CD14-positive monocyte (primary cell): ENCODE data around the gene UQCRFS1. TPM values are rescaled to one million over a fixed set of nuclear protein-coding genes. Genes with fewer than 3 reads are reported as not detected.

Experiments
- DNase-seq, 3 donors: peaks; one replicate each; pipeline ENCODE4 v3.0.0-alpha.2; 2011 to 2022
- H2AFZ ChIP-seq: 2 replicates; pipeline ENCODE4 v1.6.0; 2012; ENCODE audit warnings: mild to moderate bottlenecking, low read depth, low read length, inconsistent platforms; ENCODE audit not compliant: insufficient read depth, poor library complexity, severe bottlenecking
- H3K27ac ChIP-seq, 2 donors: 1 replicate in 1 of 2; 2 replicates in 1 of 2; pipeline ENCODE4 v1.5.1; 2012 to 2013; ENCODE audit warnings: low read length in 2 of 2, control low read depth in 1 of 2, inconsistent platforms in 1 of 2, low read depth in 1 of 2, mild to moderate bottlenecking in 1 of 2
- H3K27me3 ChIP-seq, 2 donors: one replicate each; pipeline versions ENCODE4 v1.6.0 to v1.6.1; 2011 to 2013; ENCODE audit warnings: low read length in 2 of 2; ENCODE audit not compliant: control insufficient read depth in 2 of 2, insufficient read depth in 2 of 2
- H3K36me3 ChIP-seq, 2 donors: replicated peaks in 1 of 2; 1 replicate in 1 of 2; 2 replicates in 1 of 2; pipeline versions ENCODE4 v1.5.1 to v1.6.1; 2012 to 2013; ENCODE audit warnings: low read length in 2 of 2, control low read depth in 1 of 2, inconsistent platforms in 1 of 2, mild to moderate bottlenecking in 1 of 2; ENCODE audit not compliant: insufficient read depth in 2 of 2, control insufficient read depth in 1 of 2
- H3K4me1 ChIP-seq, 2 donors: 1 replicate in 1 of 2; 2 replicates in 1 of 2; pipeline versions ENCODE4 v1.5.1 to v1.6.1; 2012 to 2013; ENCODE audit warnings: low read length in 2 of 2, control low read depth in 1 of 2, inconsistent platforms in 1 of 2, mild to moderate bottlenecking in 1 of 2, moderate library complexity in 1 of 2; ENCODE audit not compliant: insufficient read depth in 2 of 2, control insufficient read depth in 1 of 2
- H3K4me2 ChIP-seq: replicated peaks from 2 replicates; pipeline ENCODE3; 2012; ENCODE audit warnings: low read length, moderate library complexity, mild to moderate bottlenecking; ENCODE audit not compliant: poor library complexity, severe bottlenecking; ENCODE audit errors: extremely low read depth
- H3K4me3 ChIP-seq, 3 experiments: fragments of 200-600 bp in 1 of 3; sonication (generic) in 1 of 3; replicated peaks in 1 of 3; 1 replicate in 2 of 3; 2 replicates in 1 of 3; pipeline ENCODE4 v1.5.1; 2011 to 2013; ENCODE audit warnings: low read length in 3 of 3, mild to moderate bottlenecking in 3 of 3, control low read depth in 2 of 3, low read depth in 2 of 3, inconsistent platforms in 1 of 3, moderate library complexity in 1 of 3
- H3K79me2 ChIP-seq: 2 replicates; pipeline ENCODE4 v1.6.0; 2012; ENCODE audit warnings: mild to moderate bottlenecking, control low read depth, inconsistent platforms, low read length, moderate library complexity; ENCODE audit not compliant: insufficient read depth
- H3K9ac ChIP-seq: 2 replicates; pipeline ENCODE4 v1.6.0; 2017; ENCODE audit warnings: low read length, mild to moderate bottlenecking; ENCODE audit not compliant: insufficient read depth, poor library complexity, severe bottlenecking
- H3K9me3 ChIP-seq, 2 donors: replicated peaks in 1 of 2; 1 replicate in 1 of 2; 2 replicates in 1 of 2; pipeline versions ENCODE4 v1.5.1 to v1.6.1; 2012 to 2013; ENCODE audit warnings: low read length in 2 of 2, control low read depth in 1 of 2; ENCODE audit not compliant: control insufficient read depth in 1 of 2, insufficient read depth in 1 of 2
- H4K20me1 ChIP-seq: 2 replicates; pipeline ENCODE4 v1.6.0; 2012; ENCODE audit warnings: mild to moderate bottlenecking, low read length, control low read depth, moderate library complexity; ENCODE audit not compliant: insufficient read depth
- H3K27ac Mint-ChIP-seq, 7 donors: one replicate each; pipeline ENCODE4 v1.8.0; 2020; ENCODE audit warnings: mild to moderate bottlenecking in 7 of 7, mixed read lengths in 7 of 7, moderate library complexity in 6 of 7, inconsistent platforms in 2 of 7
- H3K27me3 Mint-ChIP-seq, 3 donors: one replicate each; pipeline ENCODE4 v1.8.0; 2021 to 2022; ENCODE audit warnings: low read depth in 3 of 3, mild to moderate bottlenecking in 3 of 3, mixed read lengths in 3 of 3, moderate library complexity in 3 of 3, inconsistent platforms in 1 of 3
- H3K36me3 Mint-ChIP-seq, 2 donors: one replicate each; pipeline ENCODE4 v1.8.0; 2020; ENCODE audit warnings: mixed read lengths in 2 of 2, inconsistent platforms in 1 of 2, mild to moderate bottlenecking in 1 of 2
- H3K4me1 Mint-ChIP-seq: one replicate; pipeline ENCODE4 v1.8.0; 2020; ENCODE audit warnings: mild to moderate bottlenecking, mixed read lengths
- H3K4me3 Mint-ChIP-seq, 2 donors: one replicate each; pipeline ENCODE4 v1.8.0; 2020; ENCODE audit warnings: mild to moderate bottlenecking in 2 of 2, mixed read lengths in 2 of 2, moderate library complexity in 1 of 2
- H3K9me3 Mint-ChIP-seq, 7 donors: one replicate each; pipeline ENCODE4 v1.8.0; 2020 to 2022; ENCODE audit warnings: mixed read lengths in 7 of 7, mild to moderate bottlenecking in 6 of 7, moderate library complexity in 6 of 7, inconsistent platforms in 2 of 7
- WGBS: methylation state at CpG from one replicate; pipeline ENCODE4 v1.1.5; 2013; ENCODE audit warnings: missing lambda C conversion rate; ENCODE audit not compliant: insufficient coverage; 5-methylcytosine and 5-hydroxymethylcytosine counted together
- intact Hi-C, 2 donors: fragments of 100-400 bp; cut with micrococcal nuclease; formaldehyde crosslinking; loops; one replicate each; pipeline versions ENCODE4 v1.15.0 to v1.15.1; 2023
- polyA plus RNA-seq, 3 donors: library from polyadenylated mRNA; depleted of rRNA in 1 of 3; unstranded in 2 of 3; stranded (reverse) in 1 of 3; fragments of 300-500 nt in 2 of 3; fragments of >200 nt in 1 of 3; fragmentation: Illumina TruSeq in 2 of 3; gene quantifications; 1 replicate in 2 of 3; 2 replicates in 1 of 3; pipeline ENCODE4 v1.2.3, GENCODE V29; 2012 to 2021
- TF ChIP-seq, protein P1 (sequence below): fragments of 200-600 bp; IDR thresholded peaks from one replicate; pipeline ENCODE4 v1.8.0; 2022; ENCODE audit warnings: antibody characterized with exemption, mild to moderate bottlenecking

UQCRFS1 gene
- polyA plus RNA-seq, 3 donors: 26.2 to 108 (median 108) TPM

DNA sequence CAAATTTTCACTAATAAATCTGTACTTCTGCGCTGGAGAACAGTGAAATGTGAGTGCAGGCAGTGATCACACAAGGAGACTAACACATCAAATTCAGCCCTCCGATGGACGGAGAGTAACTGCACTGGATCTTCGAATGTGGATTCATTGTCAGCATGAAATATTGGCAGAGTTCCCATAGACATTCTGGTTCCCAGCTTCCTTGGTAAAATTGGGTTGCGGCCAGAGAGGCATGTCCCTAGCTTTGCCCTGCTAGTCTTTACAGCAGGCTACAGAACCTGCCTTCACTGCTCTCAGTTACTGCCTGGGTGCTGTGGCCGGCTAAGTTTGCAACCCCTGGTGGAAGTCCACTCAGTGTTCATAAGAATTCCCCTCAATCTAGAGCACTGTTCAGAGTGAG lies 32.3 kb upstream of the UQCRFS1 start:
- Histone ChIP-seq H4K20me1 (no peaks in the 10 kb centered on the region), H3K27me3 (no peaks in the 10 kb centered on the region), H3K27ac (no peak overlapping the region), H3K4me2 (no peak overlapping the region), H3K36me3 (no peaks in the 10 kb centered on the region), H3K9me3 (no peaks in the 10 kb centered on the region), H3K79me2 (no peaks in the 10 kb centered on the region), H2AFZ (no peak overlapping the region), H3K4me3 (no peak overlapping the region), H3K4me1 (no peaks in the 10 kb centered on the region), H3K9ac (no peak overlapping the region)
- intact Hi-C loops: no loop called here
- TF ChIP-seq, protein P1, sequence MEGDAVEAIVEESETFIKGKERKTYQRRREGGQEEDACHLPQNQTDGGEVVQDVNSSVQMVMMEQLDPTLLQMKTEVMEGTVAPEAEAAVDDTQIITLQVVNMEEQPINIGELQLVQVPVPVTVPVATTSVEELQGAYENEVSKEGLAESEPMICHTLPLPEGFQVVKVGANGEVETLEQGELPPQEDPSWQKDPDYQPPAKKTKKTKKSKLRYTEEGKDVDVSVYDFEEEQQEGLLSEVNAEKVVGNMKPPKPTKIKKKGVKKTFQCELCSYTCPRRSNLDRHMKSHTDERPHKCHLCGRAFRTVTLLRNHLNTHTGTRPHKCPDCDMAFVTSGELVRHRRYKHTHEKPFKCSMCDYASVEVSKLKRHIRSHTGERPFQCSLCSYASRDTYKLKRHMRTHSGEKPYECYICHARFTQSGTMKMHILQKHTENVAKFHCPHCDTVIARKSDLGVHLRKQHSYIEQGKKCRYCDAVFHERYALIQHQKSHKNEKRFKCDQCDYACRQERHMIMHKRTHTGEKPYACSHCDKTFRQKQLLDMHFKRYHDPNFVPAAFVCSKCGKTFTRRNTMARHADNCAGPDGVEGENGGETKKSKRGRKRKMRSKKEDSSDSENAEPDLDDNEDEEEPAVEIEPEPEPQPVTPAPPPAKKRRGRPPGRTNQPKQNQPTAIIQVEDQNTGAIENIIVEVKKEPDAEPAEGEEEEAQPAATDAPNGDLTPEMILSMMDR: no peak
- peaks cover 0 to 4% (median 0%) of the 10 kb centered on the region in 7 donors for H3K9me3 Mint-ChIP-seq
- H3K36me3 Mint-ChIP-seq: no peaks in the 10 kb centered on the region
- DNase-seq: no peak
- WGBS: 74% methylated on average over 5 of the region's 6 CpGs
- no peaks in the 10 kb centered on the region for H3K4me1 Mint-ChIP-seq
- no peak overlapping the region for H3K27ac Mint-ChIP-seq
- H3K4me3 Mint-ChIP-seq: no peak overlapping the region
- peaks cover 4 to 7% (median 5%) of the 10 kb centered on the region in 3 donors for H3K27me3 Mint-ChIP-seq

DNA sequence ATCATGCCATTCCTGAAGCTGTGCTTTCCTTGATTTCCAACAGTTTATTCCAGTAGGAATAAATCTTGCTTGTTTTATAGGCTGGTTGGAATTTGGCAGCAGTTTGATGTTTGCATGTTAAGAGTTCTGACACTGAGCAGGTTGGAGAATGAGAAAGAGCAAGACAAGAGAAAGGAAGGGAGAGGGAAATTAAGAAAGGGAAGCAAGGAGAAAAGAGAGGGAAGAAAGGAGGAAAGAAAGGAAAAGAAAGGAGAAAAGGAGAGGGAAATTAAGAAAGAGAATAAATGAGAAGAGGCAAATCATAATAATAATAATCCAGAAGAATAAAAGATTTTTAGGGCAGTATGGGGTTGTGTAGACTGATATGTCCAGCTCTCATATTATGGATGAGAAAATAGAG lies 28.4 kb upstream of the UQCRFS1 start:
- no peaks in the 10 kb centered on the region for H3K4me1 Mint-ChIP-seq
- no peaks in the 10 kb centered on the region for H3K36me3 Mint-ChIP-seq
- Histone ChIP-seq H3K36me3 (no peaks in the 10 kb centered on the region), H4K20me1 (no peaks in the 10 kb centered on the region), H3K9ac (no peak overlapping the region), H3K4me1 (no peaks in the 10 kb centered on the region), H3K4me3 (no peak overlapping the region), H3K9me3 (no peaks in the 10 kb centered on the region), H3K27me3 (no peaks in the 10 kb centered on the region), H3K79me2 (no peaks in the 10 kb centered on the region), H3K4me2 (no peak overlapping the region), H2AFZ (no peak overlapping the region), H3K27ac (no peak overlapping the region)
- TF ChIP-seq, protein P1: no peak
- peaks cover 0 to 4% (median 3%) of the 10 kb centered on the region in 7 donors for H3K9me3 Mint-ChIP-seq
- intact Hi-C loops: no loop called here
- peaks cover 1 to 7% (median 5%) of the 10 kb centered on the region in 3 donors for H3K27me3 Mint-ChIP-seq
- DNase-seq: no peak
- no peak overlapping the region for H3K4me3 Mint-ChIP-seq
- no peak overlapping the region for H3K27ac Mint-ChIP-seq
